Measurements from ENCODE around the gene PRICKLE3.

Gene PRICKLE3

GRCh38 chrX:49190821-49191573 is 4.8 kb upstream of the PRICKLE3 start:
- H3K27ac Mint-ChIP-seq = peak overlapping the region; percentile 81 to 94 (median 94)
- H3K36me3 Mint-ChIP-seq (ENCODE audit: low read depth) = no peaks in the 10 kb centered on the region
- peaks cover 10% of the 10 kb centered on the region for H3K4me1 Mint-ChIP-seq
- no peaks in the 10 kb centered on the region for H3K27me3 Mint-ChIP-seq (ENCODE audit: low read depth)
- H3K4me3 Mint-ChIP-seq = peak overlapping the region; percentile 80 to 85 (median 84)
- no peak for TF ChIP-seq CTCF (IDR thresholded peaks at IDR 0.05; ENCODE audit: unreplicated experiment in 3 of 3)
- H3K9me3 Mint-ChIP-seq = peaks cover 14% of the 10 kb centered on the region

- peaks cover 11% of the 10 kb centered on the region for H3K9me3 Mint-ChIP-seq
- H3K4me3 Mint-ChIP-seq = peak overlapping the region; percentile 53 to 80 (median 59)
- H3K27ac Mint-ChIP-seq = peak overlapping the region; percentile 58 to 83 (median 72)
- H3K36me3 Mint-ChIP-seq (ENCODE audit: low read depth) = no peaks in the 10 kb centered on the region
- H3K4me1 Mint-ChIP-seq = peaks cover 14% of the 10 kb centered on the region
- H3K27me3 Mint-ChIP-seq (ENCODE audit: low read depth) = no peaks in the 10 kb centered on the region
- TF ChIP-seq CTCF (IDR thresholded peaks at IDR 0.05; ENCODE audit: unreplicated experiment in 3 of 3) = no peak
These were observed 3.4 kb upstream of the PRICKLE3 start for GRCh38 chrX:49189606-49190005.

- peaks cover 6% of the 10 kb centered on the region for H3K9me3 Mint-ChIP-seq
- H3K36me3 Mint-ChIP-seq (ENCODE audit: low read depth) = no peaks in the 10 kb centered on the region
- H3K4me3 Mint-ChIP-seq = peak overlapping the region in 2 of 3 experiments; percentile 9 to 35
- peak overlapping the region in 2 of 3 experiments; percentile 9 to 40 for H3K27ac Mint-ChIP-seq
- TF ChIP-seq CTCF (IDR thresholded peaks at IDR 0.05; ENCODE audit: unreplicated experiment in 3 of 3) = no peak
- H3K27me3 Mint-ChIP-seq (ENCODE audit: low read depth) = no peaks in the 10 kb centered on the region
- H3K4me1 Mint-ChIP-seq = peaks cover 14% of the 10 kb centered on the region
These were observed 2.4 kb upstream of the PRICKLE3 start for GRCh38 chrX:49188468-49189076.

- TF ChIP-seq CTCF (IDR thresholded peaks at IDR 0.05; ENCODE audit: unreplicated experiment in 3 of 3) = no peak
- H3K9me3 Mint-ChIP-seq = peaks cover 3% of the 10 kb centered on the region
- no peaks in the 10 kb centered on the region for H3K27me3 Mint-ChIP-seq (ENCODE audit: low read depth)
- H3K4me1 Mint-ChIP-seq = peaks cover 14% of the 10 kb centered on the region
- H3K27ac Mint-ChIP-seq = peak overlapping the region; percentile 39 to 81 (median 76)
- peak overlapping the region in 2 of 3 experiments; percentile 29 to 70 for H3K4me3 Mint-ChIP-seq
- peaks cover 2% of the 10 kb centered on the region for H3K36me3 Mint-ChIP-seq (ENCODE audit: low read depth)
These were observed 1.4 kb upstream of the PRICKLE3 start for GRCh38 chrX:49187526-49187925.

GRCh38 chrX:49187028-49187394 is 838 bp upstream of the PRICKLE3 start:
- no peak for TF ChIP-seq CTCF (IDR thresholded peaks at IDR 0.05; ENCODE audit: unreplicated experiment in 3 of 3)
- Mint-ChIP-seq H3K9me3 (peaks cover 3% of the 10 kb centered on the region), H3K27ac (peak overlapping the region; percentile 39 to 81 (median 76)), H3K4me1 (peaks cover 14% of the 10 kb centered on the region), H3K27me3 (ENCODE audit: low read depth) (no peaks in the 10 kb centered on the region), H3K4me3 (peak overlapping the region; percentile 59 to 70 (median 65)), H3K36me3 (ENCODE audit: low read depth) (peaks cover 7% of the 10 kb centered on the region)
